GM19193 (cell line): ENCODE results near the gene SGMS2.

Source experiments
- POLR2A ChIP-seq: IDR thresholded peaks from 4 replicates; pipeline ENCODE4 v1.6.1; 2011; ENCODE audit not compliant: insufficient read depth, insufficient read length; ENCODE audit errors: extremely low read depth

Gene SGMS2

DNA sequence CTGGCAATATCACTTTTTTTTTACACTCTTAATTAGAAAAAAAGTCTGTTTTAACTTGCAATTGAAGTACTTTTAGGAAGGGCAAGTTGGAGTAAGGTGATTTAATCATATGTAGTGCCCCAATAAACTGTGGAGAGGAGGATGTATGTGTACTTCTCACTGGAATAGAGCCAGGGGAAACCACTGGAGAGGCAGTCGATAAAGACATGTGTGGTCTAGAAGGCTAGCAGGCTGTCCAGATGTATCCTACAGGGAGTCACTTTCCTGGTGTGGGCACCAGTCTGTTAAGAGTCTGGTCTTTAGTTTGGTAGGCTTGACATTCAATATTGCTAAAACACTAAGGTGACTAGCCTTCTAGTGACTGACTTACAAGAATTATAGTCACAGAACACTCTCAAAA, 9.6 kb upstream of the SGMS2 start:
- no peak for TF ChIP-seq POLR2A

DNA sequence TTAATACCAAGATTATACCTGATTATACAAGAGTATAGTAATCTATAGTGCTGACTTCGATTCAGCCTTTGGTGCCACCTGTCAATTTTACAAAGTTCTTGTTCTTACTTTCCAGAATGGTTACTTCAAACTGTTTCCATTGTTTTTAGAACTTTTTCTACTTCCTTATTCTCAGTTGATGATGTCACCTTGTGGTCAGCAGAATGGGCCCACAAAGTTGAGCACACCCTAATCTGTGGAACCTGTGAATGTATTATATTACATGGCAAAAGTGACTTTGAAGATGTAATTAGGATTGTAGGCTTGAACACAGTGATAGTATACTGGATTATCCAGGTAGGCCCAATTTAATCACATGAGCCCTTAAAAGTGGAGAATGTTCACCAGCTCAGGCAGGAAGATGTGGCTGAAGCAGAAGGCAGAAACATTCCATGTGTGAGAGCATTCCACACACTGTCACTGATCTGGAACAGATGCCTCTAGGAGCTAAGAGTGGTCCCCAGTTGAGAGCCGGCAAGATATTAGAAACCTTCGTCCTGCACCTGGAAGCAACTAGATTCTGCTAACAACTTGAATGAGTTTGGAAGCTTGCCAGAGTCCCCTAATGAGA, 6.3 kb upstream of the SGMS2 start:
- no peak for TF ChIP-seq POLR2A

DNA sequence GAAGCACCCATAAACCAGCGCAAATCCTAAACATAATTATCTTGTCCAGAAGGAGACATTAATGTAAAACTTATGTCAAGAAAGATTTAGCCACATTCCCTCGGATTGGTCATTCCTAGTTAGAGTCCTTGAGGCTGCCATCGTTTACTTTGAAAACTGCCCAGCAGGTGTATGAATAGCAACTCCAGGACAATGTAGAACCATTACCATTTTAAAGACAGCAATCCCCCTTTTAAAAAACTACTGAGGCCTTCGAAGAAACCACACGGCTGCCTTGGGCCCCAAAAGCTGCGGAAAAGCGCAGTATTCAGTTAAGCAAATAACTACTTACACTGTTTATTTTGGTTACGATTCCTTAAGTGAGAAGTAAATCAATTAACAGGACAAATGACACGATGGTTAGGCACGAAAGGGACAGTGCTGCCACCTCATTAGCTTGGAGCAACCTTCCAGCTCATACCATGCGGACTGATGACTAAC, 822 bp upstream of the SGMS2 start:
- no peak for TF ChIP-seq POLR2A

DNA sequence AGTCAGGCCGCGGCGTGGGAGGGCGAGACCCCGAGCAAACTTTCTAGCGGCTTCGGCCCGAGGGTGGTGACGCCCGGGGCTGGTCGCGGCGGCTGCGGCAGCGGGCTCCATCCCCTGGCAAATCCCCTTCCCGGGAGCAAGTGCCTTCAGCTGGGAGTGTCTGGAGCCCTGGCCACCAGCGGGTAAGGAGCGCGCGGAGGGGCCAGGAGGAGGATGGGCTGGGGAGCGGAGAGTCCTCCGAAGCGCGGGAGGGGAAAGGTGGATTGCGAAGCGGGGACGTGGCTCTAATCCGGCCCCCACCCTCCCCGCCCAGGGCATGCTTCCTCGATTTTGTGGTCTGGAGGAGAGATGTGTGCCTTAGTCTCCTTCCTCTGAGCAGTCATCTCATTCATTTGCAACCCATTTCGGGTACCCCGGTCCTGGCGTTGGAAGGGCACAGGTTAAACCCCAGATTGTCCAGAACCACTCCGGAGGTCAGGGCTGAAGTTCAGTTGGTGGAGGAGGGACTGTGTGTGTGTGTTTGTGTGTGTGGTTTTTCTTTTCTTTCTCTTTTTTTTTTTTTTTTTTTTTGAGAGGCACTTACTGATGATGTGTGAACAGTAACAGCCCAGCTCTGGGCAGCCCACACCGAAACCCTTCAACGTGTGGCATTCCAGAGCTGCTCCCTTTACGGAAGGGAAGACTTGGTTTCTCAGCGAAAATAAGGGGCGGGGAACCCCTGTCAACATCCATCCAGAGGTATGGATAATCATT, 516 bp downstream of the SGMS2 start:
- TF ChIP-seq POLR2A = no peak

DNA sequence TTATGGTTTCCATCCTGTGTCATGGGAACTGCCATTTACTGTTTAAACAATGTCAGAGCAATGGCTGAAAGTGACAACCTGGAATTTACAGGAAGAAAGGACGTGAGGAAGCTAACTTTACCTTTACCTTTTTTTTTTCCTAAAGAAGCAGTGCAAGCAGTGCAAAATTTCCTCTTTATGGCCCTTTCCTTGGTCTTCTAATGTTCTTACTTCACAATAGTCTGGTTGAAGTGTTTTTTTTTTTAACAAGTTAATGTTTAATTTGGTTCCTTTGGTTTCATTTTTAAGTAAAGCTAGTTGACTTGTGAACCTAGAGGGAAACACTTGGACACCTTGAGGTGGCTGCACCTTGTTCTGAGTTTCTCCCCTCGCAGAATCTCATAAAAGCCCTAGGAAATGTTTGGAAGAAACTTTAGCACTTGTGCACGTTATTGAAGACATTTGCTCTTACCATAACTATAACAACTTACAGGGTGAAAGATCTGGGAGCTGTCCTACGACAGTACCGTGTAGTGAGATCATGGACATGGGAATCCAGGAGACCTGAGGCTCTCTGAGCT, 1.8 kb downstream of the SGMS2 start:
- no peak for TF ChIP-seq POLR2A

DNA sequence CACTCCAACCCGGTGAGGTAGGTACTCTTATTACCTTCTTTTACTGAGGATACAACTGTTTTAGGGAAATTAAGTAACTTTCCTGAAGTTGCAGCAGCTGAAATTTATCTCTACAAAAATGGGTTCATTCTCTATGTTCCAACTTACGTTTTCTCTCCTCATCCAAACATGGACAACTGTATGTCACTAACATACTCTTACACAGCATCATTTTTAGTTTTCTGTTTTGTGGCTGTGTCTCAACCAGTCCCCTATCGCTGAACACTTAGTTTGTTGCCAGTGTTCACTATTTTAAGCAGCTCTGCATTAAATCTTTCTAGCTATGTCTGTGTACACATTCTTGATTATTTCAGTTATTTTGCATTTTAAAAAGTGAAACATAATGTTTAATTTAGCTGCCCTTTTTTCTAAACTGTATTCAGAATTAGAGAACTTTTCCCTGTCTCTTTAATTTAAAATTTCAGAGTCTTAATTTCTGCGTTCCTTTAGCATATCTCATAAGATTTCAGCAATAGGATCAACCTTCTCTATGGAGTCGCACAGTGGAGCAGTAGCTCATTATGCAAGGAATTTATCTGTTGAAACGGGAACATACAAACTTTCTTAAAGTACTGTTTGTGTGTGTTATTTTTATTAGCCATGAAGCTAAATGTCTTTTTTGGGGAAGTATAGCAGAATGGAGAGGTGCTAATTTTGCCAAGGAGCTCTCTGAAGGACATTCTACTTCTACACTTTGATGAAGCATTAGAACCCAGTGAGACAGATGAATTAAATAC, 3.8 kb downstream of the SGMS2 start:
- TF ChIP-seq POLR2A = no peak

DNA sequence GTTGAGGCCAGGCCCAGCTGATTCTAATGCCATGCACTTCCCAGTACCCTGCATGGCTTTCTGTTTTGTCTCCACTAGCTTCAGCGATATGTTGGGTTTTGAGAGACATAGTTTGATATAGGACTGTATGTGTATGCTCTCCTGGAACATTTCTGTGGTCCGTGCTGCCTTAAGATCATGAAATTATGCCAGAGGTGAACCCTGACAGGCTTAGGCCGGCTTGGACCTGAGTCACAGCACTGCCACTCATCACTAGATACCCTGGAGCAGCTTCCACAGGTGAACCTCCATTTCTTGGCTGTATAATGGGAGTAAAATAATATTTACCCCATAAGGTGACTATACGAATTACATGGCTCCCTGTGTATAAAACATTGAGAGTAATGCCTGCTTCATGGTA, 6.4 kb downstream of the SGMS2 start:
- no peak for TF ChIP-seq POLR2A

DNA sequence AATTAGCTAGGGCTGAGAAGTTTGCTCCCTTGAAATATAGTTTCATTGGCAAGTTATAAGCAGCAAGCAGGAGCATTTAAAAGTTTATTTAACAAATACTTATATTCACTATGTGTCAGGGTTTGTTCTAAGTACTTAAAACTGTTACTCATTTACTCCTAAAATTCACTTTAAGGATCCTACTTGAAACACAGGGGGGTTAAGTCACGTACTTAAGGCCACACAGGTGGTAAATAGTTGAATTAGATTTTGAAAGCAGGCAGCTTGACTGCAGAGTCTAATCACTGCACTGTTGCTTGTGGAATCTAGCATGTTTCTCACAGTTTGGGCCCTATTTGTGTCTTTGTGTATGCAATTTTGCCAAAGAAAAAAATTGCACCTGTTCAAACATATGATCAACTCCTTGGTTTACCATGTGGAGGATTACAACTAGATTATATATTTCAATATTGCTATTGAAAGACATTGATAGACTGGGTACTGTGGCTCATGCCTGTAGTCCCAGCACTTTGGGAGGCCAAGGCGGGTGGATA, 7.6 kb downstream of the SGMS2 start:
- no peak for TF ChIP-seq POLR2A

DNA sequence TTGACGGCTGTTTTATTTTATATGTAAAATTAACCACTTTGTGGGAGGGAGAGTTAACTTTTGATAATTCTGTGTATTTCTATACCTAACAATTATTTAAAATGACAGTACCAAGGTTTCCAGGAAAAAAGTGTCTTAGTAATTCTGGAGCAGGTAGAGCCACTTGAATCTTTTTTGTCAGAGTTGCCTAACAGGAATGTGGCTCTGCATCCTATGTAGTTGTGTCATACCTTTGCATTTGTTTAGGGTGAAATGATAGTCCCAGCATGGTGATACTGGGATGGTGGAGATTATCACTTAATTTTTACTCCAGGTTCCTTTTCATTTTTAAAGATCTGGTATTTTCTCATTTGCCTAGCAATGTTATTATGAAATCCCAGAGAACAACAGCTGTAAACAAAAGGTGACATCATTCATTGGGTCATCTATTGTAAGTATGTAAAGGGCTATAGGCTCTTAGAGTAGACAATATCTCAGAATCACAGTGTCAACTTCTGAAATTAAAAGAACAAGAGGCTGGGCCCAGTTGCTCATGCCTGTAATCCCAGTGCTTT, 9.6 kb downstream of the SGMS2 start:
- TF ChIP-seq POLR2A = no peak

DNA sequence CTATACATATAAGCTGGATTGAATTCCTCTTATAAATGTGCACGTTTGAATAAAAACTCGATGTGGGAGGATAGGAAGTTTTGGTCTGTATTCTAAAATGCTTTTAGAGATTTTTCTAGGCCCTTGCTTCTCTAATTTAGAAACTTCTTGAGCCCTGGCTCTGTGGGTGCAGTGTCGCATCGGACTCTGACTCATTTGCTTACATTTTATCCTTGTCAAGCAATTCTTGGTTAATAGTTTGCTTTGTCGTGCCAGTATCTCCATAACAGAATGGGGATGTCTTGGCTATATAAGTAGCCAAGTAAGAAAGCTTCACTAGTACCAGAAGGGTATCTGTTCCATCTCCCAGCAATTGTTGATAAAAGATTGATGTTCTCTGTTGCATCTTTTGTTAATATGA, 10.7 kb downstream of the SGMS2 start:
- no peak for TF ChIP-seq POLR2A

DNA sequence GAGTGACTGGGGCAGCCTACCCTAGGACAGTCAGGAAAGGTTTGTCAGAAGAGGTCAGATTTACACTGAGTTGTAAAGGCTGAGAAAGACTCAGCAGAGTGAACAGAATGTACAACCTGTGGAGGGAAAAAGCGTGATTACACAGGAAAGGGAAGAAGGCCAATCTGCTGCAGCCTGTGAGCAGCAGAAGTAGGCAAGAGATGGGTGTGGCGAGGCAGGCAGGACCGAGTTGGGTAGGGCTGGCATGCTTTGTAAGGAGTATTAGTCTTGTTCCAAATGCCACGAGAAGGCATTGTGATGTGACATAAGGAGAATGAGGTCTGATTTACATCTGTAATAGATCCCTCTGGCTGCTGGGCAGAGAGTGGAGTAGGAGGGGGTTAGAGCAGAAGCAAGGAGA, 12.6 kb downstream of the SGMS2 start:
- no peak for TF ChIP-seq POLR2A

DNA sequence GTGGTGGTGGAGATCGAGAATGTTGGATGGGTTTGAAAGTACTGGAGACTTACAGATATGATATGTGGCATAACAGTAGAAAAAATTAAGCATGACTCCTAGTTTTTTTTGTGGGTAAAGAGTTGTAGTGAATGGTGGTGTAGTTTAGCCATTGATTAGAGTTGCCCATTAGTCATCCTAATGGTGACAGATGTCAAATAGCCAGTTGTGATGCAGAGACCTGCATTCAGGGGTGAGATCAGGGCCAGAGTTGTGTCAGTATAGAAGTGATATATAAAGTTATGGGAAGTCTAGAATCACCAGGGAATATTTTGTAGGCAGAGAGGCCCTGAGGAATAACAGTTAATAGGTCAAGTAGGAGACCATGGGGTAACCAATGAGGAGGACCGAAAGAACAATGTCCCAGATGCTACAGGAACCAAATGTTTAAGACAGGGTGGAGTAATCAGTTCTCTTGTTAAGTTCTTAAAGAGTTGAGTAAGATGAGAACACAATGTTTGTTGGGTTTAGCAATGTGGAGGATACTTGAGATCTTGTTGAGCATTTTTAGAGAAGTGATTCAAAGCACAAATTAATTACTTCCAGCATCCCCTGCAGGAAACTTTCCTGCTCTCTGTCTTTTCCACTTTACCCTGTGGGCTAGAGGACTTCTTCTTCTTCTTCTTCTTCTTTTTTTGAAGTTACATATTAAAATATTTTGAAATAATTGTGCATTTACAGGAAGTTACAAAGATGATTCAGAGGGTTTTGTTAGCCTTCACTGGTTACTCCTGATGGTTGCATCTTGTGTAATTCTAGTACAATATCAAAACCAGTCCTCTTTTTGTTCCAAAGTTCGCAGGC, 13.3 kb downstream of the SGMS2 start:
- no peak for TF ChIP-seq POLR2A

DNA sequence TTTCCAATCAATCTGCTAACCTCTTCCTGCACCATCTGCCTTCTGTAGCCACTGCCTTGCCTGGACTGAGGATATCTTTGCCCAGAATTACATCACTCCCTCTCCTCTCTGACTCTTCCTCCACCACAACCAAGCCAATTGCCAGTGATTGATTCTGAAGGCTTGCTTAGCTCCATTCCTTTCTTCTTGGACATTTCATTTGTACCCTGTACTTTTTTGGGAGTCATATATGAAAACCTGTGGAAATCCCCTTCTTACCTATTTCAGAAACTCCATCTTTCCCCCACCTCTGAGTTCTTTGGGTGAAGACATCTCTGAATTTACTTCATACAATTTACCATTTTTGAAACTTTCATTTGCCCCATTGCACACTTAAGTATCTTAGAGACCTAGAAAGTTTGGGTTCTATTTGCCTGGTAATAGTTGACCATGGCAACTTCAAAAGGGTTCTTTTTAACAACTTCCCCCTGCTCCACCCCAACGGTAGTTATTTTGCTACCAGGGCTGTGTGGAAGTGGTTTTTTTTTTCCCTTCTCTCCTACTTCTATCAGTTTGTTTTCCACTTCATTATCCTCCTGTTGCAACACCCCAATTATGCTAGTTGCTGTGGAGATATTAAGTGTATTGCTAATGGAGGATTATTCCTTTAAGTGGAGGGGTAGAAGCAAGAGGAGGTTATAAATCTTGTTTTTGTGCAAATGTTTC, 14.3 kb downstream of the SGMS2 start:
- TF ChIP-seq POLR2A = no peak

DNA sequence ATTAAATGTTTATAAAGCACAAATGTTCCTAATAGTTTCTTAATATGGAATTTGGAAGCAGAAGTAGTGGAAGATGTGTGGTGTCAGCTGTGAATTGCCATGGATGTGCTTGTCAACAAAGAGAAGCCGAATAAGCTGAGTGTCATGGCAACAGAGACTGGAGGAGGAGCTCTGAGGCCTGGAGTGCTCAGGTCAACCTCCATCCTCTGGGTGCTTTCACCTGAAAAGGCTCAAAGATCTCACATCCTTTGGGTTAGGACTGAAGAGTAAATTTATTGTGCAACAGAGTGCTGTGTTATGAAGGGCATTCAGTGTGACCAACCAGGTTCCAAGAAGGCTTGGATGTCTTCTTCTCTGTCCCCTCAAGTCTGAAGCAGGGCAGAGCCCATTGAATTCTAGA, 18.7 kb downstream of the SGMS2 start:
- TF ChIP-seq POLR2A = no peak

DNA sequence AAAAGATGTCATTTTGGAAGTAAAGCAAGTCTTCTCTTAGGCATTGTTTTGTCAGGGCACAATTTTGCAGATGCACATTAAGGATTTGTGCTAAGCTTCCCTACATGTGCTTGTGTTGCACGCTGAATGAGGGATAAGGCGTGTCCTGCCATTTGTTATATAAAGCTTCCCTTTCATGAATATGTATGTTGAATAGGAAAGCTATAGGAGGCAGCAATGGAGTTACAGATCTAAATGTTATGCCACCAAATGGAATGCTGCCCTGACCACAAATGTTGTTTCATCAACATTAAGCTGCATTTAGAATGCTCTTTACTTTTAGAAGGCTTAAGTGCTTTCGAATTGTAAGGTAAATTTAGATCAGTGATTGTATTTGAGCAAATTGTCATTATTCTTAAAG, 20.9 kb downstream of the SGMS2 start:
- TF ChIP-seq POLR2A = no peak
